RWPE2 (cell line): ENCODE results near the gene CACNA1D.

Experiments used
- ATAC-seq: fragments of 200-7000 bp; cut with Tn5 transposase; 3 replicates; pipeline ENCODE4 v1.9.1; 2021; ENCODE audit warnings: low read depth
- DNase-seq: peaks from one replicate; pipeline ENCODE4 v3.0.0-alpha.2; 2020; ENCODE audit warnings: low spot score
- H3K27ac ChIP-seq: fragments of 450-650 bp; 2 replicates; pipeline ENCODE4 v1.5.1; 2017; ENCODE audit warnings: mild to moderate bottlenecking; ENCODE audit not compliant: poor library complexity, severe bottlenecking
- H3K27me3 ChIP-seq: fragments of 250-450 bp; sonication (Bioruptor Pico); 2 replicates; pipeline ENCODE4 v1.5.1; 2021; ENCODE audit warnings: mild to moderate bottlenecking, moderate library complexity; ENCODE audit not compliant: insufficient read depth, poor library complexity, severe bottlenecking
- H3K36me3 ChIP-seq: fragments of 250-450 bp; sonication (Bioruptor Pico); 2 replicates; pipeline ENCODE4 v1.5.1; 2020; ENCODE audit warnings: low read depth, mild to moderate bottlenecking, moderate library complexity
- H3K4me1 ChIP-seq: fragments of 250-450 bp; sonication (Bioruptor Pico); 2 replicates; pipeline ENCODE4 v1.5.1; 2021; ENCODE audit warnings: mild to moderate bottlenecking, moderate library complexity; ENCODE audit not compliant: insufficient read depth, poor library complexity, severe bottlenecking
- H3K4me3 ChIP-seq: fragments of 250-450 bp; sonication (Bioruptor Pico); 2 replicates; pipeline ENCODE4 v1.5.1; 2021; ENCODE audit warnings: mild to moderate bottlenecking, moderate library complexity; ENCODE audit not compliant: severe bottlenecking
- H3K9me3 ChIP-seq: fragments of 250-450 bp; sonication (Bioruptor Pico); 2 replicates; pipeline ENCODE4 v1.5.1; 2021; ENCODE audit warnings: mild to moderate bottlenecking, moderate library complexity; ENCODE audit not compliant: severe bottlenecking
- TF ChIP-seq, protein P1 (sequence below): fragments of 450-650 bp; IDR thresholded peaks from one replicate; pipeline ENCODE4 v1.5.1; 2017; ENCODE audit warnings: mild to moderate bottlenecking, moderate library complexity; ENCODE audit not compliant: poor library complexity, severe bottlenecking

The CACNA1D gene

DNA sequence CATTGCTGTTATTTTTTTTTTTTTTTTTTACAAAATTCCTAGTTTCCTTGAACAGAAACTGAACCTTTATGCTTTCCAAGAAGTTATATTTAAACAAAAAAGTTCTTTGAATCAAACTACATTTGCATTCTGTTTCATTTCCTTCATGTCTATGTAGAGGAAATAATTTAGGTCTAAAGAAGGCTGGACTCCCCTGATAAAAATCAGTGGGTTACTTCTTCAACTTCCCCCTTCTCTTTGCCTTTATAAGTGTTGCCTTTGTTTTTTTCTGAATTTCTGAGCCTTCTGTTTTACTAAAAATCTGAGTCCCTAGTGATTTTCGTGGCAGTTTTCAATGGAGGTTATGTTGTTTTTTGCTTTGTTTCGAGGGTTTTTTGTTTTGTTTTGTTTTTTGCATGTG, 199.0 kb downstream of the CACNA1D start:
- no peak for ATAC-seq
- Histone ChIP-seq H3K4me3 (no peak overlapping the region), H3K4me1 (no peaks in the 10 kb centered on the region), H3K36me3 (no peaks in the 10 kb centered on the region), H3K27ac (no peak overlapping the region), H3K9me3 (no peaks in the 10 kb centered on the region), H3K27me3 (no peaks in the 10 kb centered on the region)
- TF ChIP-seq, protein P1, sequence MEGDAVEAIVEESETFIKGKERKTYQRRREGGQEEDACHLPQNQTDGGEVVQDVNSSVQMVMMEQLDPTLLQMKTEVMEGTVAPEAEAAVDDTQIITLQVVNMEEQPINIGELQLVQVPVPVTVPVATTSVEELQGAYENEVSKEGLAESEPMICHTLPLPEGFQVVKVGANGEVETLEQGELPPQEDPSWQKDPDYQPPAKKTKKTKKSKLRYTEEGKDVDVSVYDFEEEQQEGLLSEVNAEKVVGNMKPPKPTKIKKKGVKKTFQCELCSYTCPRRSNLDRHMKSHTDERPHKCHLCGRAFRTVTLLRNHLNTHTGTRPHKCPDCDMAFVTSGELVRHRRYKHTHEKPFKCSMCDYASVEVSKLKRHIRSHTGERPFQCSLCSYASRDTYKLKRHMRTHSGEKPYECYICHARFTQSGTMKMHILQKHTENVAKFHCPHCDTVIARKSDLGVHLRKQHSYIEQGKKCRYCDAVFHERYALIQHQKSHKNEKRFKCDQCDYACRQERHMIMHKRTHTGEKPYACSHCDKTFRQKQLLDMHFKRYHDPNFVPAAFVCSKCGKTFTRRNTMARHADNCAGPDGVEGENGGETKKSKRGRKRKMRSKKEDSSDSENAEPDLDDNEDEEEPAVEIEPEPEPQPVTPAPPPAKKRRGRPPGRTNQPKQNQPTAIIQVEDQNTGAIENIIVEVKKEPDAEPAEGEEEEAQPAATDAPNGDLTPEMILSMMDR = no peak
- DNase-seq = no peak

DNA sequence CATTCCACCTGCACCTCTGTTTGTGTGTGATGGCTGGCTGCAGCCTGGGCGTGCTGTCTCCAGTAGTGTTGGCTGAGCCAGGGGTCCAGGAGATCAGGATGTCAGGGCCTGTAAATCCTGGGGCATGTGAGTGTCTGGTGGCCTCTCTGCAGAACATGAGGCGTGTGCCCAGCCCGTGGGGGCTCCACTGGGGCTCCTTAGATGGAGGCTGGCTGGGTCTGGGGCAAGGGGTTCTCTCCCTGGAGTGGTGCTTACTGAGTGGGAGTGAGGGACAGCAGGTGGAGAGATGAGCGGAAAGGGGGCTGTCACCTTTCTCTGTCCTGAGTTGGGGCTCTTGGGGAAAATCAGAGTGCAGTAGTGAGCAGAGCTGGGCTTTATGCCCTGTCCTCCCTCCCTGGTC, 199.6 kb downstream of the CACNA1D start:
- Histone ChIP-seq H3K36me3 (no peaks in the 10 kb centered on the region), H3K4me3 (no peak overlapping the region), H3K27me3 (no peaks in the 10 kb centered on the region), H3K9me3 (no peaks in the 10 kb centered on the region), H3K4me1 (no peaks in the 10 kb centered on the region), H3K27ac (no peak overlapping the region)
- DNase-seq = no peak
- ATAC-seq = no peak
- TF ChIP-seq, protein P1 = no peak

DNA sequence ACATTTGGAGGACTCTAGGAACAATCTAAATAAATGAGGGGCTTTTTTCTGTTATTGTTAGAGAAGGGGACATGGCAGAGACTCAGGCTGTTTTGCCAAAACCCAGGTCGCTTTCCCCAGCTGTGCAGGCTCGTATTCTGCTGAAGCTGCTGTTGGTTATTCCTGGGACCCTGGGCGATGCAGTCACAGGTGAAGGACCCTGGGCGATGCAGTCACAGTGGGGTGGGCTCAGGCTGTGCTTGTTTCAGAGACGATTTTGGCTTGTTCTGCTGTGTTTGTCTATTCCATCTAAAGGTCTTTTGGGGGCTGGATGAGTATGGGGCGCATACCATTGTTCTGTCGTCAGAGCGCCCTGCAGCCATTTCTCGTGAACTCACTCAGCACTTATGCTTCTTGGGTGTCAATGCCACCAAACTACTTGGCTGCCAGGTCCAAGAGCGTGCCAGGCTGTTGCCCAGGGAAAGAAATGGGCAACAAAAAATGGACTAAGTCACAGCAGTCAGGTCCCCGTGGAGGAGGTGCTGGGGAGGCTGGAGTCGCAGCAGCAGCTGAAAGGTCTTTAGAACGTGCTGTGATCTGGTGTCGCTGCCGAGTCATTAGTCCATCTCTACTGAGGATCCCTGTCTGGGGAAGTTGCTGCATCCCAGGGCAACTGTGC, 200.4 kb downstream of the CACNA1D start:
- Histone ChIP-seq H3K4me1 (no peaks in the 10 kb centered on the region), H3K27me3 (no peaks in the 10 kb centered on the region), H3K9me3 (no peaks in the 10 kb centered on the region), H3K27ac (no peak overlapping the region), H3K36me3 (no peaks in the 10 kb centered on the region), H3K4me3 (no peak overlapping the region)
- ATAC-seq = no peak
- TF ChIP-seq, protein P1 = no peak
- DNase-seq = no peak

DNA sequence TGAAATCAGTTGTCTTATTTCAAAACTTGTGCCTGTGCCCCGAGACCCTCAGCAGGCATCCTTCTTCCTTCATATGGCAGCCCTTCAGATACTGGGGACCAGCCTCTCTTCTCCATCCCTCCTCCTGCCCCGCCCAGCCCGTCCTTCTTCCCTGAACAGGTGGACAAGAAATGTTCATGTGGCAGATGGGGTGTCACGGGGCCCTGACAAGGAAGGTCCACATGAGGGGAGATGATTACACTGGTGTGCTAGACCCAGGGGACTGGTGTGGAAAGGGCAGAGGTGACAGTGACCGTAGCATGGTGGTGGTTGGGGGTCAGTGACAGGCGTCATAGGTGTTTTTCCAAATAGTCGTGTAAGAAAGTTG, 200.9 kb downstream of the CACNA1D start:
- H3K27ac ChIP-seq = no peak overlapping the region
- no peaks in the 10 kb centered on the region for H3K4me1 ChIP-seq
- H3K9me3 ChIP-seq = no peaks in the 10 kb centered on the region
- H3K36me3 ChIP-seq = no peaks in the 10 kb centered on the region
- H3K27me3 ChIP-seq = no peaks in the 10 kb centered on the region
- DNase-seq (no peak), ATAC-seq (no peak)
- H3K4me3 ChIP-seq = no peak overlapping the region
- TF ChIP-seq, protein P1 = no peak

DNA sequence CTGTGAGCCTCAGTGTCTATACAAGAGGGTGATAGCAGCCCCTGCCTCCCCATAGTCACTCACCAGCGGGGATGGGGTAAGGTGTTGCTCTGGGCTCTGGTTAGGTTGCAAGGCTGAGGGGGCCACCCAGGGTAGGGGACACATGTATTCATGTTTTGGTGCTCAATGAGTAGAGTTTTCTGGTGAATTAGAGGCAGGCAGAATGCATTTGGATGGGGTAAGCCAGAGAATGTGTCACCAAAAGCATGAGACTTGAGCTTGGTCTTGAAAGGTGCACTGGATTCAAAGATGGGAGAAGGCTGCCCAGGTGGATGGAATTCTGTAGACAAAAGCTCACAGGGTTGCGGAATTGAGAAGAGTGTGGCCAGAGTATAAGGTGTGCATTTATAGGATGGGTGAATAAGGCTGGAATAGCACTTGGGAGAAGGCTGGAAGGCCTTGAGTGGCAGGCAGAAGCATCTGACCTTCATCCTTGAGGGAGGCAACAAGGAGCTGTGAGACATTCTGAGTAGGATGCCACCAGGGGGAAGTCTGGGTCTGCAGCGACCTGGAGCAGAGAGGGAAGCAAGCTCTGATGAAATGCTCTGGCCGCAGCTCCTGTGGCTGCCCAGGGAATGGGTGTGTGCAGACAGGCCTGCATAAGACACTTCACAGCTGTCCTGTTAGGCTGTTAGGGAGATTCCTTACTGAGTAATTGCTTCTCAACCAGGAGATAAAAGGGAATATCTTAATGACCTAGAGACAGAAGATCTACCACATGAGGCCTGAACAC, 202.2 kb downstream of the CACNA1D start:
- ATAC-seq (peak; percentile 21; the same call in 2 of the 3 replicates), DNase-seq (no peak)
- H3K27me3 ChIP-seq = no peaks in the 10 kb centered on the region
- no peak overlapping the region for H3K27ac ChIP-seq
- H3K36me3 ChIP-seq = no peaks in the 10 kb centered on the region
- no peaks in the 10 kb centered on the region for H3K4me1 ChIP-seq
- no peaks in the 10 kb centered on the region for H3K9me3 ChIP-seq
- TF ChIP-seq, protein P1 = no peak
- H3K4me3 ChIP-seq = no peak overlapping the region
